DND-41 (cell line): ENCODE measurements around the gene SOX8.

Source experiments
- ATAC-seq: fragments of 200-7000 bp; cut with Tn5 transposase; 3 replicates; pipeline ENCODE4 v1.9.1; 2021; ENCODE audit warnings: low read depth; ENCODE audit not compliant: insufficient read depth
- DNase-seq: peaks from one replicate; pipeline ENCODE4 v3.0.0-alpha.2; 2020
- H2AFZ ChIP-seq: 2 replicates; pipeline ENCODE4 v1.6.0; 2012; ENCODE audit warnings: low read depth, low read length
- H3K27ac ChIP-seq: 2 replicates; pipeline ENCODE4 v1.5.1; 2012; ENCODE audit warnings: low read length, inconsistent platforms
- H3K27me3 ChIP-seq: fragments of 200-600 bp; sonication (generic); 2 replicates; pipeline ENCODE4 v1.6.0; 2012; ENCODE audit warnings: low read length, mild to moderate bottlenecking, inconsistent platforms; ENCODE audit not compliant: insufficient read depth, poor library complexity
- H3K36me3 ChIP-seq: 2 replicates; pipeline ENCODE4 v1.5.1; 2012; ENCODE audit warnings: low read length, inconsistent platforms; ENCODE audit not compliant: insufficient read depth
- H3K4me1 ChIP-seq: 2 replicates; pipeline ENCODE4 v1.5.1; 2012; ENCODE audit warnings: mild to moderate bottlenecking, low read length; ENCODE audit not compliant: insufficient read depth
- H3K4me2 ChIP-seq: 2 replicates; pipeline ENCODE4 v1.6.0; 2012; ENCODE audit warnings: mild to moderate bottlenecking, moderate library complexity, low read length, inconsistent platforms; ENCODE audit not compliant: insufficient read depth
- H3K4me3 ChIP-seq, 2 experiments: fragments of 200-600 bp in 1 of 2; shearing (Covaris generic) in 1 of 2; 2 replicates each; pipeline ENCODE4 v1.5.1; 2012 to 2016; ENCODE audit warnings: inconsistent platforms in 2 of 2, low read length in 2 of 2, mild to moderate bottlenecking in 2 of 2, low read depth in 1 of 2, moderate library complexity in 1 of 2
- H3K79me2 ChIP-seq: 2 replicates; pipeline ENCODE4 v1.6.0; 2012; ENCODE audit warnings: low read length, inconsistent platforms; ENCODE audit not compliant: insufficient read depth
- H3K9ac ChIP-seq: 2 replicates; pipeline ENCODE4 v1.6.0; 2012; ENCODE audit warnings: low read depth, mild to moderate bottlenecking, inconsistent platforms, low read length, moderate library complexity
- H3K9me3 ChIP-seq: 2 replicates; pipeline ENCODE4 v1.5.1; 2012; ENCODE audit warnings: low read length, moderate library complexity, mild to moderate bottlenecking, inconsistent platforms; ENCODE audit not compliant: insufficient read depth, severe bottlenecking
- H4K20me1 ChIP-seq: 2 replicates; pipeline ENCODE4 v1.6.0; 2012; ENCODE audit warnings: low read length; ENCODE audit not compliant: insufficient read depth
- EZH2 ChIP-seq: IDR thresholded peaks from 3 replicates; pipeline ENCODE4 v1.6.1; 2012; ENCODE audit warnings: borderline replicate concordance, low read depth, mild to moderate bottlenecking, moderate library complexity, low read length, inconsistent platforms; ENCODE audit not compliant: severe bottlenecking
- TF ChIP-seq, protein P1 (sequence below): IDR thresholded peaks from 2 replicates; pipeline ENCODE4 v1.5.1; 2012; ENCODE audit warnings: borderline replicate concordance, low read length, moderate library complexity, mild to moderate bottlenecking; ENCODE audit not compliant: poor library complexity, severe bottlenecking; ENCODE audit errors: extremely low read depth

SOX8 gene

DNA sequence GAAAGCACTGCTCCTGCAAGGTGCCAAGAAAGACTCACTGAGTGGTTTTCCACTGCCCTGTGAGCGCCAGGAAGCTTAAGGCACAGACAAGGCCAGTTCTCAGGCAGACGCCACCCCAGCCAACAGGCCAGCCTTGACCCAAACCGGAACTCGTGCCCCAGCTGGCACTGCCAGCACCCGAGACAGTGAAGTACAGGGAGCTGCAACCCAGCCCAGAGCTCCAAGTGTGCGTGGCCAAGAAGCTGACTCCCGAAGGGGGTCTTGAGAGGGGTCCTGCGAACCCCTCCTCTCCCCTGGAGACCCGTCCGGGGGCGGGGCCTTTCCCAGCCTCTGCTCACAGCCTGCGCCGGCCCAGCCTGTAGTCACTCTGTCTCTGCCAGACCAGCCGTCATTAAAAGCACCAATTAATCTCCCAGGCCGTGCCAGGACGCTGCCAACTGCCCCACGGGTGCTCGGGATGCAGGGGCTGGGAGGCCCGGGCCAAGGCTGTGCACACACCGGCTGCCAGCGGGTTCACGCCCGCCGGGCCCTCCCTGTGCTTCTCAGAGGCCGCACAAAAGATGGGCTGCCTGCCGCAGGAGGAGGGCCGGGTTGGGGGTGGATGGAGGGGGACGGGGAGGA lies 4.4 kb upstream of the SOX8 start:
- Histone ChIP-seq H3K36me3 (no peaks in the 10 kb centered on the region), H3K9ac (no peak overlapping the region), H3K4me3 (no peak overlapping the region), H3K4me2 (no peak overlapping the region), H3K9me3 (no peaks in the 10 kb centered on the region), H3K4me1 (no peaks in the 10 kb centered on the region), H2AFZ (no peak overlapping the region), H3K79me2 (no peaks in the 10 kb centered on the region), H3K27me3 (no peaks in the 10 kb centered on the region), H4K20me1 (no peaks in the 10 kb centered on the region; the same call in 1 of the 2 replicates), H3K27ac (no peak overlapping the region)
- ATAC-seq (no peak), DNase-seq (no peak)
- TF ChIP-seq, protein P1, sequence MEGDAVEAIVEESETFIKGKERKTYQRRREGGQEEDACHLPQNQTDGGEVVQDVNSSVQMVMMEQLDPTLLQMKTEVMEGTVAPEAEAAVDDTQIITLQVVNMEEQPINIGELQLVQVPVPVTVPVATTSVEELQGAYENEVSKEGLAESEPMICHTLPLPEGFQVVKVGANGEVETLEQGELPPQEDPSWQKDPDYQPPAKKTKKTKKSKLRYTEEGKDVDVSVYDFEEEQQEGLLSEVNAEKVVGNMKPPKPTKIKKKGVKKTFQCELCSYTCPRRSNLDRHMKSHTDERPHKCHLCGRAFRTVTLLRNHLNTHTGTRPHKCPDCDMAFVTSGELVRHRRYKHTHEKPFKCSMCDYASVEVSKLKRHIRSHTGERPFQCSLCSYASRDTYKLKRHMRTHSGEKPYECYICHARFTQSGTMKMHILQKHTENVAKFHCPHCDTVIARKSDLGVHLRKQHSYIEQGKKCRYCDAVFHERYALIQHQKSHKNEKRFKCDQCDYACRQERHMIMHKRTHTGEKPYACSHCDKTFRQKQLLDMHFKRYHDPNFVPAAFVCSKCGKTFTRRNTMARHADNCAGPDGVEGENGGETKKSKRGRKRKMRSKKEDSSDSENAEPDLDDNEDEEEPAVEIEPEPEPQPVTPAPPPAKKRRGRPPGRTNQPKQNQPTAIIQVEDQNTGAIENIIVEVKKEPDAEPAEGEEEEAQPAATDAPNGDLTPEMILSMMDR = no peak
- no peak for TF ChIP-seq EZH2

DNA sequence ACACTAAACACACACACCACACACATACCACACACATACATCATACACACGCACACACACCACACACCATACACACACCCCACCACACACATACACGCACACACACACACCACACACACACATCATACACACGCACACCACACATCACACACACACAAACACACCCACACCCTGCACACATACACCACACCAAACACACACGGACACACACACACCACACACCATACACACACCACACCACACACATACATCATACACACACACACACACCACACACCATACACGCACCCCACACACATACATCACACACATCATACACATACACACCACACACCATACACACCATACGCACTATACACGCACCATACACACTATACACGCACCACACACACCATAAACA lies 3.7 kb upstream of the SOX8 start:
- H3K9ac ChIP-seq = no peak overlapping the region
- no peak overlapping the region for H2AFZ ChIP-seq
- H3K4me1 ChIP-seq = no peaks in the 10 kb centered on the region
- TF ChIP-seq, protein P1 = no peak
- TF ChIP-seq EZH2 = no peak
- no peaks in the 10 kb centered on the region for H3K9me3 ChIP-seq
- H4K20me1 ChIP-seq = no peaks in the 10 kb centered on the region; the same call in 1 of the 2 replicates
- H3K4me3 ChIP-seq = no peak overlapping the region
- H3K4me2 ChIP-seq = no peak overlapping the region
- no peaks in the 10 kb centered on the region for H3K36me3 ChIP-seq
- H3K27me3 ChIP-seq = no peaks in the 10 kb centered on the region
- no peak overlapping the region for H3K27ac ChIP-seq
- ATAC-seq (no peak), DNase-seq (no peak)
- no peaks in the 10 kb centered on the region for H3K79me2 ChIP-seq

DNA sequence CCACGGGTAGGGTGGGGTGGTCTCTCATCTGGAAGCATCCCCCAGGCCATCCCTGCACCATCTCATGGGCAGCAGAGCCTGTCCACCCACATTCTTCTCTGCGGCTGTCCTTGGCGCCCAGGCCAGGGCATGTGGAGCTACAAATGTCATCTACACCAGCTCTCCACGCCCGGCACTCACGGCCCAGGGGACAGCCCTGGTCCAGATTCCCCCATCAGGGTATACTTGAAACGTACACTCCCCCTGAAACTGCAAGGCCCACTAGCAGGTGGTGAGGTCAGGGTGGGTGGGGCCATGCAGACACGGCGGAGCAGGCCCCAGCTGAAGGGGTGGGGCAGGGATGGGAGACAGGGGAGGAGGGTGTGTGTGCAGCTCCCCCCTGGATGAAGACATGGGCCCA lies 3.2 kb upstream of the SOX8 start:
- H4K20me1 ChIP-seq = no peaks in the 10 kb centered on the region; the same call in 1 of the 2 replicates
- no peak for TF ChIP-seq EZH2
- TF ChIP-seq, protein P1 = no peak
- no peaks in the 10 kb centered on the region for H3K4me1 ChIP-seq
- no peaks in the 10 kb centered on the region for H3K9me3 ChIP-seq
- ATAC-seq = peak; percentile 44; the same call in 2 of the 3 replicates
- H3K79me2 ChIP-seq = no peaks in the 10 kb centered on the region
- H3K27me3 ChIP-seq = no peaks in the 10 kb centered on the region
- no peak overlapping the region for H3K4me2 ChIP-seq
- no peak overlapping the region for H3K9ac ChIP-seq
- H3K36me3 ChIP-seq = no peaks in the 10 kb centered on the region
- DNase-seq = no peak
- no peak overlapping the region for H2AFZ ChIP-seq
- H3K4me3 ChIP-seq = no peak overlapping the region
- no peak overlapping the region for H3K27ac ChIP-seq

DNA sequence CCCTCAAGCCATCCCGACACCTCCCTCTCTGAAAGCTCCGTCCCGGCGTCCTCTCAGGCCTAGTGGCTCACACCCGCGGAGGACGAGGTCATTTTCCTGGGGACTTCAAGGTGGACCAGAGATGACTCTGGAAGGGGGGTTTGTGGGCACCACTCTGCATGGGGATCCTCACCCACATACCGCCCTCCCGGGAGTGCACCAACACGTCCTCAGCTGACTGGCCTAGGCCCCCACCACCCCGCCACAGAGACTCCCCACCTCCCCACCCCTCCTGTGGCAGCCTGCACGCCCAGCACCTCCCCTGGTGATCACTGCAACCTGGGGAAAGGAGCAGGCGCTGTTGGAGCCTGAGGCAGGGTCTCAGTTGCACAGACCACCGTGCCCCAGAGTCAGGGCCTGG lies 2.4 kb upstream of the SOX8 start:
- Histone ChIP-seq H4K20me1 (no peaks in the 10 kb centered on the region; the same call in 1 of the 2 replicates), H3K27me3 (no peaks in the 10 kb centered on the region)

More for the DNA sequence above, 2.4 kb upstream of the SOX8 start:
- H3K27ac ChIP-seq = no peak overlapping the region
- ATAC-seq = no peak
- H3K36me3 ChIP-seq = no peaks in the 10 kb centered on the region
- H3K9me3 ChIP-seq = no peaks in the 10 kb centered on the region
- H3K4me2 ChIP-seq = no peak overlapping the region
- H2AFZ ChIP-seq = no peak overlapping the region
- no peak for TF ChIP-seq EZH2
- TF ChIP-seq, protein P1 = no peak
- no peak overlapping the region for H3K4me3 ChIP-seq
- no peaks in the 10 kb centered on the region for H3K4me1 ChIP-seq
- DNase-seq = no peak
- no peak overlapping the region for H3K9ac ChIP-seq
- H3K79me2 ChIP-seq = no peaks in the 10 kb centered on the region
